HEK293 (cell line): ENCODE measurements around the gene DNAJC21.

ENCODE experiments used
- CTCF ChIA-PET: fragments of 350-600 bp; formaldehyde crosslinking; extraction: SDS; loops from one replicate; lab custom pipeline; 2021; ENCODE audit warnings: antibody characterized with exemption; lab: Yijun Ruan, JAX
- POLR2A ChIA-PET: fragments of 300-600 bp; formaldehyde crosslinking; extraction: SDS; loops from one replicate; lab custom pipeline; 2020; ENCODE audit warnings: antibody characterized with exemption, inconsistent platforms; lab: Yijun Ruan, JAX
- H3K27ac ChIP-seq: fragments of 200-500 bp; sonication (Bioruptor generic); 2 replicates; pipeline ENCODE4 v1.5.1; 2014; ENCODE audit warnings: low read depth, low read length, control low read depth, inconsistent platforms; ENCODE audit errors: extremely low read depth
- H3K36me3 ChIP-seq, 2 experiments: fragments of 200-500 bp in 1 of 2; sonication (Bioruptor generic) in 1 of 2; 1 replicate in 1 of 2; 2 replicates in 1 of 2; pipeline ENCODE4 v1.5.1; 2014 to 2017; ENCODE audit warnings: inconsistent platforms in 2 of 2, low read length in 2 of 2; ENCODE audit not compliant: control insufficient read depth in 2 of 2, insufficient read depth in 1 of 2
- H3K4me1 ChIP-seq: fragments of 200-500 bp; sonication (Bioruptor generic); 2 replicates; pipeline ENCODE4 v1.5.1; 2014; ENCODE audit warnings: mild to moderate bottlenecking, low read length, inconsistent platforms; ENCODE audit not compliant: control insufficient read depth, insufficient read depth
- H3K4me3 ChIP-seq: 2 replicates; pipeline ENCODE4 v1.5.1; 2011; ENCODE audit warnings: low read depth, mild to moderate bottlenecking, control low read depth, low read length, moderate library complexity
- H3K9me3 ChIP-seq: fragments of 200-500 bp; sonication (Bioruptor generic); 2 replicates; pipeline ENCODE4 v1.5.1; 2014; ENCODE audit warnings: low read depth, low read length, inconsistent platforms; ENCODE audit not compliant: control insufficient read depth, insufficient read depth
- ATF2 ChIP-seq: fragments of 450-650 bp; formaldehyde crosslinking; IDR thresholded peaks from 2 replicates; pipeline ENCODE4 v1.5.1; 2016; ENCODE audit warnings: missing biosample characterization, missing genetic modification characterization, low read depth
- SALL2 ChIP-seq: fragments of 450-650 bp; formaldehyde crosslinking; IDR thresholded peaks from 2 replicates; pipeline ENCODE4 v1.5.0; 2017; ENCODE audit warnings: missing biosample characterization, mild to moderate bottlenecking, missing genetic modification characterization, borderline replicate concordance
- YY1 ChIP-seq: fragments of 450-650 bp; formaldehyde crosslinking; IDR thresholded peaks from 2 replicates; pipeline ENCODE4 v1.5.1; 2018; ENCODE audit warnings: missing biosample characterization, missing genetic modification characterization
- ZBTB17 ChIP-seq: fragments of 450-650 bp; formaldehyde crosslinking; IDR thresholded peaks from 2 replicates; pipeline ENCODE4 v1.5.1; 2016; ENCODE audit warnings: missing biosample characterization, missing genetic modification characterization
- ZNF132 ChIP-seq: fragments of 450-650 bp; formaldehyde crosslinking; IDR thresholded peaks from 2 replicates; pipeline ENCODE4 v1.5.1; 2017; ENCODE audit warnings: missing biosample characterization, missing genetic modification characterization, borderline replicate concordance
- ZNF324 ChIP-seq: fragments of 450-650 bp; formaldehyde crosslinking; IDR thresholded peaks from 2 replicates; pipeline ENCODE4 v1.5.1; 2016; ENCODE audit warnings: missing biosample characterization, missing genetic modification characterization
- ZNF350 ChIP-seq: fragments of 450-650 bp; formaldehyde crosslinking; IDR thresholded peaks from 2 replicates; pipeline ENCODE4 v1.5.0; 2017; ENCODE audit warnings: missing biosample characterization, mild to moderate bottlenecking, missing genetic modification characterization
- ZNF391 ChIP-seq: fragments of 450-650 bp; formaldehyde crosslinking; IDR thresholded peaks from 2 replicates; pipeline ENCODE4 v1.5.1; 2016; ENCODE audit warnings: low read depth, missing biosample characterization, missing genetic modification characterization, borderline replicate concordance
- ZNF433 ChIP-seq: fragments of 450-650 bp; formaldehyde crosslinking; IDR thresholded peaks from 2 replicates; pipeline ENCODE4 v1.5.1; 2016; ENCODE audit warnings: missing biosample characterization, missing genetic modification characterization, low read depth
- ZNF529 ChIP-seq: fragments of 450-650 bp; formaldehyde crosslinking; IDR thresholded peaks from 2 replicates; pipeline ENCODE4 v1.5.1; 2017; ENCODE audit warnings: missing genetic modification characterization, missing biosample characterization; ENCODE audit not compliant: insufficient replicate concordance
- ZNF600 ChIP-seq: fragments of 450-650 bp; formaldehyde crosslinking; IDR thresholded peaks from 2 replicates; pipeline ENCODE4 v1.5.1; 2016; ENCODE audit warnings: missing biosample characterization, missing genetic modification characterization
- TF ChIP-seq, protein P1 (sequence below): fragments of 450-650 bp; formaldehyde crosslinking; IDR thresholded peaks from 2 replicates; pipeline ENCODE4 v1.5.1; 2016; ENCODE audit warnings: missing biosample characterization, missing genetic modification characterization
- TF ChIP-seq, protein P2 (sequence below): fragments of 450-650 bp; IDR thresholded peaks from 2 replicates; pipeline ENCODE4 v1.5.1; 2018; ENCODE audit warnings: missing biosample characterization, missing genetic modification characterization

Gene DNAJC21

DNA sequence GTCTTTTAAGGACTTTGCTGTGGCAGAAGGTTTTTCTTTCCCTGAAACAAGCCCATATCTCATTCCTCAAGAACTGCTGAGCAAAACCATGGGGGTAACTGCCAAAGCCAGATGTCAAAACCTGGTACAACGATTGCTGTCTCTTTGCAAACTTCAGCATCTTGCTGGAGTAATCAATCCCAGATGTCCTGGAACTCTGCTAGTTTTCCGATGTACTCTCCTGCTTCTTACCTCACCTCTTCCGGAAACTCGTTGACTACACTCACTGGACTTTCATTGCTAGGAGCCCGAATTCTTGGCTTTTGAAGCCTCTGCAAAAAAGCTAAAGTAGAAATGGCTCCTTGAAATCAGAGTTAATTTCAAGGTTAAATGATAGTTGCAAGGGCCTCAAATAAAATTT is 37.4 kb upstream of the DNAJC21 start:
- Histone ChIP-seq H3K9me3 (no peaks in the 10 kb centered on the region), H3K4me3 (no peak overlapping the region), H3K36me3 (no peaks in the 10 kb centered on the region; a peak in 1 of 3 replicates), H3K27ac (no peak overlapping the region), H3K4me1 (no peaks in the 10 kb centered on the region)
- POLR2A ChIA-PET = no interaction called here
- CTCF ChIA-PET = interaction anchor here (7.7 kb wide), 1 partner anchor 406 kb away, joined by 150 read pairs; no protein-coding TSS in a partner anchor
- no peak for TF ChIP-seq SALL2 (tag by site-specific recombination)
- TF ChIP-seq ZNF391 (tag by site-specific recombination) = no peak
- TF ChIP-seq ZNF350 (tag by site-specific recombination) = no peak
- TF ChIP-seq ZNF132 = no peak
- TF ChIP-seq, protein P1, sequence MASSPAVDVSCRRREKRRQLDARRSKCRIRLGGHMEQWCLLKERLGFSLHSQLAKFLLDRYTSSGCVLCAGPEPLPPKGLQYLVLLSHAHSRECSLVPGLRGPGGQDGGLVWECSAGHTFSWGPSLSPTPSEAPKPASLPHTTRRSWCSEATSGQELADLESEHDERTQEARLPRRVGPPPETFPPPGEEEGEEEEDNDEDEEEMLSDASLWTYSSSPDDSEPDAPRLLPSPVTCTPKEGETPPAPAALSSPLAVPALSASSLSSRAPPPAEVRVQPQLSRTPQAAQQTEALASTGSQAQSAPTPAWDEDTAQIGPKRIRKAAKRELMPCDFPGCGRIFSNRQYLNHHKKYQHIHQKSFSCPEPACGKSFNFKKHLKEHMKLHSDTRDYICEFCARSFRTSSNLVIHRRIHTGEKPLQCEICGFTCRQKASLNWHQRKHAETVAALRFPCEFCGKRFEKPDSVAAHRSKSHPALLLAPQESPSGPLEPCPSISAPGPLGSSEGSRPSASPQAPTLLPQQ (tag by site-specific recombination) = no peak
- TF ChIP-seq ZNF600 = no peak
- no peak for TF ChIP-seq ZBTB17 (tag by site-specific recombination)
- no peak for TF ChIP-seq YY1
- no peak for TF ChIP-seq ZNF324 (tag by site-specific recombination)
- TF ChIP-seq, all 188 proteins: peak for 0

GRCh38 chr5:34892414-34892813 is 36.9 kb upstream of the DNAJC21 start:
- CTCF ChIA-PET = interaction anchor here (0.7 to 8.9 kb wide), 5 partner anchors 11 to 406 kb away, joined by 3 to 156 read pairs (median 5); no protein-coding TSS in a partner anchor
- Histone ChIP-seq H3K4me3 (no peak overlapping the region), H3K9me3 (no peaks in the 10 kb centered on the region), H3K4me1 (no peaks in the 10 kb centered on the region), H3K36me3 (no peaks in the 10 kb centered on the region; a peak in 1 of 3 replicates), H3K27ac (no peak overlapping the region)
- TF ChIP-seq ZNF433 = no peak
- POLR2A ChIA-PET = interaction anchor here (0.7 kb wide), 1 partner anchor 23 kb away, joined by 5 read pairs; the partner anchor contains the start of genes BRIX1 and RAD1

DNA sequence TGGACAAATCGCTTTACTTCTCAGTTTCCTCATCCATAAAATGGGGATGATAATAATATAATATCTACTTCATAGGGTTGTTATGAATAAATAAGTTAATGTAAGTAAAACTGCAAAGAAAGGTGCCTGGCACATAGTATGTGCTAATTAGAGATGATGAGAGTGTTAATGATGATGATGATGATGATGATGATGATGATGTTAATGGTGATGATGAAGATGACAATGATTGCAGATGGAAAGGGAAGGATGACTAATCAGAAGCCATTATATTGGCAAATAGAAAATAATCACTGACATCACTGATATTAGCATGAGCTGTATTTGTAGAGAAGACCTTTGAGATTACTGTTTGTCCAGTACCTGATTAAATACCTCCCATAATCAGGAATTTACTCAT is 34.6 kb upstream of the DNAJC21 start:
- TF ChIP-seq ATF2 (tag by site-specific recombination) (0 out of 2 replicates have a peak, but pooled peaks have one; percentile 23), ZNF529 (no peak)
- TF ChIP-seq, protein P2, sequence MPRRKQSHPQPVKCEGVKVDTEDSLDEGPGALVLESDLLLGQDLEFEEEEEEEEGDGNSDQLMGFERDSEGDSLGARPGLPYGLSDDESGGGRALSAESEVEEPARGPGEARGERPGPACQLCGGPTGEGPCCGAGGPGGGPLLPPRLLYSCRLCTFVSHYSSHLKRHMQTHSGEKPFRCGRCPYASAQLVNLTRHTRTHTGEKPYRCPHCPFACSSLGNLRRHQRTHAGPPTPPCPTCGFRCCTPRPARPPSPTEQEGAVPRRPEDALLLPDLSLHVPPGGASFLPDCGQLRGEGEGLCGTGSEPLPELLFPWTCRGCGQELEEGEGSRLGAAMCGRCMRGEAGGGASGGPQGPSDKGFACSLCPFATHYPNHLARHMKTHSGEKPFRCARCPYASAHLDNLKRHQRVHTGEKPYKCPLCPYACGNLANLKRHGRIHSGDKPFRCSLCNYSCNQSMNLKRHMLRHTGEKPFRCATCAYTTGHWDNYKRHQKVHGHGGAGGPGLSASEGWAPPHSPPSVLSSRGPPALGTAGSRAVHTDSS = peak; percentile 97
- POLR2A ChIA-PET = interaction anchor here (1.9 kb wide), 1 partner anchor 21 kb away, joined by 6 read pairs; the partner anchor contains the start of genes BRIX1 and RAD1
- CTCF ChIA-PET = interaction anchor here (1.1 to 8.9 kb wide), 3 partner anchors 62 to 408 kb away, joined by 3 to 156 read pairs (median 150); no protein-coding TSS in a partner anchor
- H3K9me3 ChIP-seq = no peaks in the 10 kb centered on the region
- H3K36me3 ChIP-seq = no peaks in the 10 kb centered on the region; a peak in 1 of 3 replicates
- no peak overlapping the region for H3K27ac ChIP-seq
- no peak overlapping the region for H3K4me3 ChIP-seq
- H3K4me1 ChIP-seq = no peaks in the 10 kb centered on the region
